GM13977 (cell line): ENCODE data around the gene PTBP1.

Source experiments
- DNase-seq: peaks from one replicate; pipeline ENCODE4 v3.0.0; 2012; ENCODE audit warnings: low spot score
- CTCF ChIP-seq: IDR thresholded peaks from 2 replicates; pipeline ENCODE4 v1.5.1; 2012; ENCODE audit warnings: mild to moderate bottlenecking, control low read depth; ENCODE audit not compliant: insufficient read depth; ENCODE audit errors: extremely low read depth, missing control alignments
- in situ Hi-C: fragments of 300-500 bp; cut with MboI; formaldehyde crosslinking; loops from one replicate; pipeline ENCODE4 v1.12.0; 2022; ENCODE audit warnings: low sequenced_read_pairs, low pct_unique_long_range_greater_than_20kb, mixed read lengths, inconsistent platforms; ENCODE audit not compliant: unreplicated experiment

The PTBP1 gene

GRCh38 chr19:781800-782184, 15.5 kb upstream of the PTBP1 start:
- no peak for DNase-seq
- no peak for TF ChIP-seq CTCF
- in situ Hi-C loops: no loop called here

GRCh38 chr19:782185-782877, 14.9 kb upstream of the PTBP1 start:
- no peak for DNase-seq
- no peak for TF ChIP-seq CTCF
- in situ Hi-C loops: no loop called here

- TF ChIP-seq CTCF: no peak
- DNase-seq: no peak
- in situ Hi-C loops: no loop called here
Observed at GRCh38 chr19:782878-783668, 14.2 kb upstream of the PTBP1 start.

GRCh38 chr19:784541-784940, 12.7 kb upstream of the PTBP1 start:
- TF ChIP-seq CTCF: no peak
- in situ Hi-C loops: no loop called here
- no peak for DNase-seq

GRCh38 chr19:787536-787935, 9.7 kb upstream of the PTBP1 start:
- no peak for TF ChIP-seq CTCF
- in situ Hi-C loops: no loop called here
- DNase-seq: no peak

- in situ Hi-C loops: no loop called here
- no peak for TF ChIP-seq CTCF
- no peak for DNase-seq
Observed at GRCh38 chr19:788686-788982, 8.6 kb upstream of the PTBP1 start.
